Neural cell (in vitro differentiated cells): Measurements from ENCODE around the gene ALOX12B. TPM values are rescaled to one million over a fixed set of nuclear protein-coding genes. Genes with fewer than 3 reads are reported as not detected.

Source experiments
- H2AFZ ChIP-seq: fragments of 200-600, 300-800 bp; sonication (generic), shearing (Covaris generic); 2 replicates; pipeline ENCODE4 v1.6.0; 2014; ENCODE audit warnings: low read depth, mild to moderate bottlenecking, antibody characterized with exemption, low read length, moderate library complexity
- H3F3A ChIP-seq: fragments of 200-600 bp; shearing (Covaris generic); 2 replicates; pipeline ENCODE4 v1.6.1; 2016; ENCODE audit warnings: mild to moderate bottlenecking, moderate library complexity, mixed read lengths, antibody characterized with exemption, low read length; ENCODE audit not compliant: insufficient read depth, poor library complexity, severe bottlenecking
- H3K27ac ChIP-seq: fragments of 200-600, 300-800 bp; sonication (generic), shearing (Covaris generic); 2 replicates; pipeline ENCODE4 v1.5.1; 2014; ENCODE audit warnings: mild to moderate bottlenecking, low read length, moderate library complexity
- H3K27me3 ChIP-seq: fragments of 300-800, 200-600 bp; sonication (generic), shearing (Covaris generic); 2 replicates; pipeline ENCODE4 v1.6.0; 2014; ENCODE audit warnings: mild to moderate bottlenecking, low read depth, low read length, moderate library complexity; ENCODE audit not compliant: insufficient read depth
- H3K36me3 ChIP-seq: fragments of 300-800, 200-600 bp; sonication (generic), shearing (Covaris generic); 2 replicates; pipeline ENCODE4 v1.5.1; 2014; ENCODE audit warnings: mild to moderate bottlenecking, antibody characterized with exemption, low read length, moderate library complexity; ENCODE audit not compliant: insufficient read depth
- H3K4me2 ChIP-seq: fragments of 300-800, 200-600 bp; sonication (generic), shearing (Covaris generic); 2 replicates; pipeline ENCODE4 v1.6.0; 2014; ENCODE audit warnings: mild to moderate bottlenecking, low read length
- H3K4me3 ChIP-seq: fragments of 300-800, 200-600 bp; sonication (generic), shearing (Covaris generic); 2 replicates; pipeline ENCODE4 v1.5.1; 2014; ENCODE audit warnings: mild to moderate bottlenecking, low read length, moderate library complexity
- H3K79me2 ChIP-seq: fragments of 200-600 bp; shearing (Covaris generic); replicated peaks from 2 replicates; pipeline ENCODE4 v1.6.0; 2014; ENCODE audit warnings: mild to moderate bottlenecking, low read length, moderate library complexity; ENCODE audit not compliant: insufficient read depth
- H3K9ac ChIP-seq: fragments of 300-800, 200-600 bp; sonication (generic), shearing (Covaris generic); 2 replicates; pipeline ENCODE4 v1.6.1; 2016; ENCODE audit warnings: mild to moderate bottlenecking, low read length, mixed read lengths
- H3K9me2 ChIP-seq: fragments of 200-600 bp; shearing (Covaris generic); 2 replicates; pipeline ENCODE4 v1.6.1; 2016; ENCODE audit warnings: mild to moderate bottlenecking, low read length, mixed read lengths; ENCODE audit not compliant: insufficient read depth
- H3K9me3 ChIP-seq: fragments of 200-600, 300-800 bp; sonication (generic), shearing (Covaris generic); 2 replicates; pipeline ENCODE4 v1.6.1; 2016; ENCODE audit warnings: mild to moderate bottlenecking, mixed run types, low read length, moderate library complexity, mixed read lengths
- H4K20me1 ChIP-seq: fragments of 200-600 bp; shearing (Covaris generic); 2 replicates; pipeline ENCODE4 v1.6.1; 2016; ENCODE audit warnings: mild to moderate bottlenecking, mixed run types; ENCODE audit not compliant: insufficient read depth
- EP300 ChIP-seq: fragments of 450-650 bp; conservative IDR thresholded peaks from 2 replicates; pipeline ENCODE4 v1.6.1; 2014; ENCODE audit warnings: antibody characterized with exemption, mild to moderate bottlenecking, moderate library complexity; ENCODE audit not compliant: poor library complexity, severe bottlenecking
- EZH2 ChIP-seq: fragments of 200-600, 300-800 bp; shearing (Covaris generic), sonication (generic); IDR thresholded peaks from 2 replicates; pipeline ENCODE4 v1.6.1; 2014; ENCODE audit warnings: antibody characterized with exemption, low read length, borderline replicate concordance, mild to moderate bottlenecking; ENCODE audit not compliant: insufficient read depth, poor library complexity, severe bottlenecking
- POLR2AphosphoS5 ChIP-seq: IDR thresholded peaks from 2 replicates; pipeline ENCODE4 v1.6.1; 2012
- RAD21 ChIP-seq: fragments of 450-650 bp; conservative IDR thresholded peaks from 2 replicates; pipeline ENCODE4 v1.6.1; 2014; ENCODE audit warnings: antibody characterized with exemption, mild to moderate bottlenecking, moderate library complexity
- SMC3 ChIP-seq: fragments of 450-650 bp; conservative IDR thresholded peaks from 2 replicates; pipeline ENCODE4 v1.6.1; 2014; ENCODE audit warnings: antibody characterized with exemption, mild to moderate bottlenecking, moderate library complexity; ENCODE audit not compliant: poor library complexity
- TAF1 ChIP-seq: IDR thresholded peaks from 2 replicates; pipeline ENCODE4 v1.6.1; 2012; ENCODE audit warnings: low read depth
- polyA plus RNA-seq: library from polyadenylated mRNA; depleted of rRNA; stranded (reverse); fragments of >200 nt; gene quantifications from 2 replicates; pipeline ENCODE4 v1.2.3, GENCODE V29; 2014
- TF ChIP-seq, protein P1 (sequence below): IDR thresholded peaks from 2 replicates; pipeline ENCODE4 v1.6.1; 2012; ENCODE audit warnings: borderline replicate concordance

ALOX12B gene
- polyA plus RNA-seq, 1 donor from 2014 or later: 0.31 TPM

DNA sequence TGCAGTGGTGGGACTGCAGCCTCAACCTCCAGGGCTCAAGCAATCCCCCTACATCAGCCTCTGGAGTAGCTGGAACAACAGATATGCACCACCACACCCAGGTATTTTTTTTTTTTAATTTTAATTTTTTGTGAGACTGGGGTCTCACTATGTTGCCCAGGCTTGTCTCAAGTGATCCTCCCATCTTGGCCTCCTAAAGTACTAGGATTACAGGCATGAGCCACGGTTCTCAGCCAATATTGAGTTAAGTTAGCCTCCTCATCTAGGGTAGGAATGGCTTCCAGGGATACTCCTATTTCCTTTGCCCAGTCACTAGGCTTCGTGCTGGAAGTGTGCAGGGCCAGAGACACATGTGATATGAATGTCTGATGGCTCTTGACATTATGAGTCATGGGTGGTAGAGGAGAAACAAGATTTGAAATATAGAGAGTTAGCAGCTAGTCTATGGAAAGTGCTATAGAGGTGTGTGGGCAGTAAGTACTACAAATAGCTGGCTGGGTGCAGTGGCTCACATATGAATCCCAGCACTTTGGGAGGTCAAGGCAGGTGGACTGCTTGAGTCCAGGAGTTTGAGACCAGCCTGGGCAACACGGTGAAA, 44.4 kb upstream of the ALOX12B start:
- H3K4me2 ChIP-seq: no peak overlapping the region
- no peak for TF ChIP-seq RAD21
- no peak for TF ChIP-seq SMC3
- TF ChIP-seq POLR2AphosphoS5: no peak
- TF ChIP-seq EP300: no peak
- TF ChIP-seq, protein P1, sequence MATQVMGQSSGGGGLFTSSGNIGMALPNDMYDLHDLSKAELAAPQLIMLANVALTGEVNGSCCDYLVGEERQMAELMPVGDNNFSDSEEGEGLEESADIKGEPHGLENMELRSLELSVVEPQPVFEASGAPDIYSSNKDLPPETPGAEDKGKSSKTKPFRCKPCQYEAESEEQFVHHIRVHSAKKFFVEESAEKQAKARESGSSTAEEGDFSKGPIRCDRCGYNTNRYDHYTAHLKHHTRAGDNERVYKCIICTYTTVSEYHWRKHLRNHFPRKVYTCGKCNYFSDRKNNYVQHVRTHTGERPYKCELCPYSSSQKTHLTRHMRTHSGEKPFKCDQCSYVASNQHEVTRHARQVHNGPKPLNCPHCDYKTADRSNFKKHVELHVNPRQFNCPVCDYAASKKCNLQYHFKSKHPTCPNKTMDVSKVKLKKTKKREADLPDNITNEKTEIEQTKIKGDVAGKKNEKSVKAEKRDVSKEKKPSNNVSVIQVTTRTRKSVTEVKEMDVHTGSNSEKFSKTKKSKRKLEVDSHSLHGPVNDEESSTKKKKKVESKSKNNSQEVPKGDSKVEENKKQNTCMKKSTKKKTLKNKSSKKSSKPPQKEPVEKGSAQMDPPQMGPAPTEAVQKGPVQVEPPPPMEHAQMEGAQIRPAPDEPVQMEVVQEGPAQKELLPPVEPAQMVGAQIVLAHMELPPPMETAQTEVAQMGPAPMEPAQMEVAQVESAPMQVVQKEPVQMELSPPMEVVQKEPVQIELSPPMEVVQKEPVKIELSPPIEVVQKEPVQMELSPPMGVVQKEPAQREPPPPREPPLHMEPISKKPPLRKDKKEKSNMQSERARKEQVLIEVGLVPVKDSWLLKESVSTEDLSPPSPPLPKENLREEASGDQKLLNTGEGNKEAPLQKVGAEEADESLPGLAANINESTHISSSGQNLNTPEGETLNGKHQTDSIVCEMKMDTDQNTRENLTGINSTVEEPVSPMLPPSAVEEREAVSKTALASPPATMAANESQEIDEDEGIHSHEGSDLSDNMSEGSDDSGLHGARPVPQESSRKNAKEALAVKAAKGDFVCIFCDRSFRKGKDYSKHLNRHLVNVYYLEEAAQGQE: no peak
- TF ChIP-seq TAF1: no peak
- TF ChIP-seq EZH2: no peak
- peaks cover 4% of the 10 kb centered on the region for H3K27me3 ChIP-seq
- H2AFZ ChIP-seq: no peak overlapping the region
- H3K27ac ChIP-seq: no peak overlapping the region
- H3K4me3 ChIP-seq: no peak overlapping the region
- no peaks in the 10 kb centered on the region for H3K79me2 ChIP-seq
- no peaks in the 10 kb centered on the region for H3K9me2 ChIP-seq
- no peak overlapping the region for H3K9ac ChIP-seq
- H3F3A ChIP-seq: no peaks in the 10 kb centered on the region
- no peaks in the 10 kb centered on the region for H3K9me3 ChIP-seq
- no peaks in the 10 kb centered on the region for H4K20me1 ChIP-seq
- no peaks in the 10 kb centered on the region for H3K36me3 ChIP-seq

DNA sequence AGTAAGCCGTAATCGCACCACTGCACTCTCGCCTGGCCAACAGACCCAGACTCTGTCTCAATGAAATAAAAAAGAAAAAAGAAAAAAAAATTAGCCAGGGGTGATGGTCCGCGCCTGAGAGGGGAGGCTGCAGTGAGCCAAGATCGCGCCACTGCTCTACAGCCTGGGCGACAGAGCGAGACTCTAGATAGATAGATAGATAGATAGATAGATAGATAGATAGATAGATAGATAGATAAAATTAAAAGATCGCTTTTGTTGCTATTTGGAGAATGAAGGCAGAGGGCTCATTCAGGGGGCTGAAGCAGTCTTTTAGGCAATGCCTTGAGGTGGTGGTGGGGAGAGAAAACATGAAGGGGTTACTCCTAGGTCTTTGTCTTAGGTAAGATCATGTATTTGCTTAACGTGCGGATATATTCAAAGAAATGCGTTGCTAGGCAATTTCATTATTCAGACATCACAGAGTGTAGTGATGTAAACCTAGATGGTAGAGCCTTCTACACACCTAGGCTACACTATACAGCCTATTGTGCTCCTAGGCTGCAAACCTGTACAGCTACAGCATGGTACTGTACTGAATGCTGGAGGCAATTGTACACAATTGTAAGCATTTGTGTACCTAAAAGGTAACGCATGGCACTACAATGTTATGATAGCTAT, 40.7 kb upstream of the ALOX12B start:
- H3F3A ChIP-seq: no peaks in the 10 kb centered on the region
- no peak overlapping the region for H2AFZ ChIP-seq
- no peaks in the 10 kb centered on the region for H3K79me2 ChIP-seq
- H3K27me3 ChIP-seq: peaks cover 26% of the 10 kb centered on the region
- no peak overlapping the region for H3K4me3 ChIP-seq
- no peaks in the 10 kb centered on the region for H3K9me3 ChIP-seq
- no peaks in the 10 kb centered on the region for H3K9me2 ChIP-seq
- H3K36me3 ChIP-seq: no peaks in the 10 kb centered on the region
- H4K20me1 ChIP-seq: no peaks in the 10 kb centered on the region
- H3K4me2 ChIP-seq: no peak overlapping the region
- no peak overlapping the region for H3K27ac ChIP-seq
- H3K9ac ChIP-seq: peak overlapping the region; percentile 21
- TF ChIP-seq RAD21: no peak
- TF ChIP-seq, protein P1: no peak
- no peak for TF ChIP-seq TAF1
- no peak for TF ChIP-seq EZH2
